A549 (cell line): Measurements from ENCODE around the gene SAMD3.

Source experiments
- FOSL2 ChIP-seq, 2 experiments: fragments of 450-650 bp in 1 of 2; fragments of >200 bp in 1 of 2; sonication (Bioruptor Twin) in 1 of 2; formaldehyde crosslinking; IDR thresholded peaks; 2 replicates each; pipeline versions ENCODE4 v1.5.0 to v1.6.1; 2016 to 2020; ENCODE audit warnings: mild to moderate bottlenecking in 1 of 2, moderate library complexity in 1 of 2
- NR3C1 ChIP-seq: fragments of >200 bp; sonication (Bioruptor Twin); formaldehyde crosslinking; IDR thresholded peaks from 3 replicates; pipeline ENCODE4 v1.6.1; 2017
- POLR2A ChIP-seq: IDR thresholded peaks from 2 replicates; pipeline ENCODE4 v1.6.1; 2012; ENCODE audit warnings: mild to moderate bottlenecking, low read length
- RCOR1 ChIP-seq: fragments of 150-350 bp; IDR thresholded peaks from 2 replicates; pipeline ENCODE4 v1.6.1; 2014; ENCODE audit warnings: antibody characterized with exemption, low read length, low read depth
- RNF2 ChIP-seq: fragments of 200-600 bp; sonication (generic); IDR thresholded peaks from 2 replicates; pipeline ENCODE4 v1.6.1; 2016; ENCODE audit warnings: low read depth, mild to moderate bottlenecking, antibody characterized with exemption, moderate library complexity, borderline replicate concordance
- TF ChIP-seq, protein P1 (sequence below): fragments of >200 bp; sonication (Bioruptor Twin); formaldehyde crosslinking; IDR thresholded peaks from 3 replicates; pipeline ENCODE4 v1.5.1; 2016

DNA sequence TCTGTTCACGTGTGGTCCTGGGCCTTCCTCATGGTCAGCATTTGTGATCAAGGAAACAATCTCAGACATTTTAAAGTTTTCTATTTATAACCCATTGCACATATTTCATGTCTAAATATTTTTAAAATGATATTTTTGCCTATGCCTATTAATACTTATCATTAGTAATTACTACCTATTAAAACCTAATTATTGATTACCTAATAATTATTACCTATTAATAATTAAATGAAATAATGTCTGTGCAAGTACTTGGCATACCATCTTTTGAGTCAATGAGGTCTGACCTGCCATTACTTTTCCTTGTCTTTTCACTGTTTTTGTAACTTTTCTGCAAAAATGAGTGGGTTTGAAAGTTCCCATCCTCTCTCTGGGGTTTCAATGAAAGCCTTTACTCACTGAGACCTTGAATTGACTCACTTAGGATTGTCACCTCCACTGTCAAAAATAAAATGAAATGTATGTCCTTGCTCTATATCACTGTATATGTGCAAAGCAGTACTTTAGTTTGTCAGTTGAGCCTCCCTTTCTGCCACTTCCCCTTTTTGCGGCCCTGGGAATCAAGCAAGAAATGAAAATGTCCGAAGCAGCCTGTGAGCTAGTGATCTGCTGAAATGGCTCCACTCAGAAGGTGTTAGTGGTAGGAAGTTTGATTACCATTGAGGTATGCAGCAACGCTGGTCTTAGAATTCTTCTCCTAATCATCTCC lies 116.6 kb downstream of the SAMD3 start:
- no peak for TF ChIP-seq POLR2A
- TF ChIP-seq, protein P1, sequence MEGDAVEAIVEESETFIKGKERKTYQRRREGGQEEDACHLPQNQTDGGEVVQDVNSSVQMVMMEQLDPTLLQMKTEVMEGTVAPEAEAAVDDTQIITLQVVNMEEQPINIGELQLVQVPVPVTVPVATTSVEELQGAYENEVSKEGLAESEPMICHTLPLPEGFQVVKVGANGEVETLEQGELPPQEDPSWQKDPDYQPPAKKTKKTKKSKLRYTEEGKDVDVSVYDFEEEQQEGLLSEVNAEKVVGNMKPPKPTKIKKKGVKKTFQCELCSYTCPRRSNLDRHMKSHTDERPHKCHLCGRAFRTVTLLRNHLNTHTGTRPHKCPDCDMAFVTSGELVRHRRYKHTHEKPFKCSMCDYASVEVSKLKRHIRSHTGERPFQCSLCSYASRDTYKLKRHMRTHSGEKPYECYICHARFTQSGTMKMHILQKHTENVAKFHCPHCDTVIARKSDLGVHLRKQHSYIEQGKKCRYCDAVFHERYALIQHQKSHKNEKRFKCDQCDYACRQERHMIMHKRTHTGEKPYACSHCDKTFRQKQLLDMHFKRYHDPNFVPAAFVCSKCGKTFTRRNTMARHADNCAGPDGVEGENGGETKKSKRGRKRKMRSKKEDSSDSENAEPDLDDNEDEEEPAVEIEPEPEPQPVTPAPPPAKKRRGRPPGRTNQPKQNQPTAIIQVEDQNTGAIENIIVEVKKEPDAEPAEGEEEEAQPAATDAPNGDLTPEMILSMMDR, result no peak
- no peak for TF ChIP-seq RNF2
- no peak for TF ChIP-seq NR3C1
- no peak for TF ChIP-seq FOSL2 (IDR thresholded peaks at IDR 0.05)
- TF ChIP-seq FOSL2 (CRISPR knock-in tag; IDR thresholded peaks at IDR 0.05), result no peak
- no peak for TF ChIP-seq RCOR1
